ENCODE data around the gene STUB1.

STUB1 gene

DNA sequence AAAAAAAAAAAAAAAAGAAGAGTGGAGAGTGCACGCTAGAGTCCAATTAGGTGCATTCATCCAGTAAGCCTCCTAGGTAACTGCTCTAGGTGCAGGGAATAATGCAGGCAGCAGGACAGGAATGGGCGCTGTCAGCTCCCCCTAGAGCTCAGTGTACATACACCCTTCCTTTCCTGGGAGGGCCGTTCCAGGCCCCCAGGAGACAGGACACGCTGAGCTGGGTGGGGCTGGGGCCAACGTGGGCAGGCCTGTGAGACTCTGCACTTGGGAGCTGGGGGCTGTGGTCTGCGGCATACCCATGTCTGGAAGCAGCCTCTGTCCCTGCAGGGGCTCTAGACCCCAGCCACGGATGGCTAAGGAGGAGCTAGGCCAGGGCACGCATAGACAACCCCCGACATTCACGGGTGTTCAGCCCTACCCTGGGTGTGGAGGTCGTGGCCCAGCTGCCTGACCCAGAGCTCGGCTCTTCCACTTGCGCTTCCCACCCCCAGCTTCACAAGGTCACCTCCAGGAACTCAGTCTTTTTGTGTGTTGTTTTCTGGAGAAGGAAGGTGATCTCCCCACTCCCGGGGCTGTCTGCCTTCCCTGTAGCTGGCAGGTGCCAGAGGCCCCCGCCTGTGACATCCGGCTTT is 39.7 kb downstream of the STUB1 start:
- TF ChIP-seq YY1 (IDR thresholded peaks at IDR 0.05; ENCODE audit: low read depth), result no peak
- no peak for TF ChIP-seq CREB1 (IDR thresholded peaks at IDR 0.05; ENCODE audit: low read depth)
- no peak for TF ChIP-seq CEBPB (IDR thresholded peaks at IDR 0.05)
- TF ChIP-seq EGR1 (IDR thresholded peaks at IDR 0.05), result no peak
- no peak for TF ChIP-seq EP300 (IDR thresholded peaks at IDR 0.05; ENCODE audit: borderline replicate concordance)
- TF ChIP-seq FOXM1 (IDR thresholded peaks at IDR 0.05; ENCODE audit: borderline replicate concordance, low read depth), result no peak
- no peak; the same call in none of the 2 replicates for TF ChIP-seq RAD21 (IDR thresholded peaks at IDR 0.05; ENCODE audit: low read depth)
- TF ChIP-seq, protein P1, sequence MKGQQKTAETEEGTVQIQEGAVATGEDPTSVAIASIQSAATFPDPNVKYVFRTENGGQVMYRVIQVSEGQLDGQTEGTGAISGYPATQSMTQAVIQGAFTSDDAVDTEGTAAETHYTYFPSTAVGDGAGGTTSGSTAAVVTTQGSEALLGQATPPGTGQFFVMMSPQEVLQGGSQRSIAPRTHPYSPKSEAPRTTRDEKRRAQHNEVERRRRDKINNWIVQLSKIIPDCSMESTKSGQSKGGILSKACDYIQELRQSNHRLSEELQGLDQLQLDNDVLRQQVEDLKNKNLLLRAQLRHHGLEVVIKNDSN (IDR thresholded peaks at IDR 0.05), result no peak
- TF ChIP-seq, protein P2, sequence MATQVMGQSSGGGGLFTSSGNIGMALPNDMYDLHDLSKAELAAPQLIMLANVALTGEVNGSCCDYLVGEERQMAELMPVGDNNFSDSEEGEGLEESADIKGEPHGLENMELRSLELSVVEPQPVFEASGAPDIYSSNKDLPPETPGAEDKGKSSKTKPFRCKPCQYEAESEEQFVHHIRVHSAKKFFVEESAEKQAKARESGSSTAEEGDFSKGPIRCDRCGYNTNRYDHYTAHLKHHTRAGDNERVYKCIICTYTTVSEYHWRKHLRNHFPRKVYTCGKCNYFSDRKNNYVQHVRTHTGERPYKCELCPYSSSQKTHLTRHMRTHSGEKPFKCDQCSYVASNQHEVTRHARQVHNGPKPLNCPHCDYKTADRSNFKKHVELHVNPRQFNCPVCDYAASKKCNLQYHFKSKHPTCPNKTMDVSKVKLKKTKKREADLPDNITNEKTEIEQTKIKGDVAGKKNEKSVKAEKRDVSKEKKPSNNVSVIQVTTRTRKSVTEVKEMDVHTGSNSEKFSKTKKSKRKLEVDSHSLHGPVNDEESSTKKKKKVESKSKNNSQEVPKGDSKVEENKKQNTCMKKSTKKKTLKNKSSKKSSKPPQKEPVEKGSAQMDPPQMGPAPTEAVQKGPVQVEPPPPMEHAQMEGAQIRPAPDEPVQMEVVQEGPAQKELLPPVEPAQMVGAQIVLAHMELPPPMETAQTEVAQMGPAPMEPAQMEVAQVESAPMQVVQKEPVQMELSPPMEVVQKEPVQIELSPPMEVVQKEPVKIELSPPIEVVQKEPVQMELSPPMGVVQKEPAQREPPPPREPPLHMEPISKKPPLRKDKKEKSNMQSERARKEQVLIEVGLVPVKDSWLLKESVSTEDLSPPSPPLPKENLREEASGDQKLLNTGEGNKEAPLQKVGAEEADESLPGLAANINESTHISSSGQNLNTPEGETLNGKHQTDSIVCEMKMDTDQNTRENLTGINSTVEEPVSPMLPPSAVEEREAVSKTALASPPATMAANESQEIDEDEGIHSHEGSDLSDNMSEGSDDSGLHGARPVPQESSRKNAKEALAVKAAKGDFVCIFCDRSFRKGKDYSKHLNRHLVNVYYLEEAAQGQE (IDR thresholded peaks at IDR 0.05; ENCODE audit: low read depth), result no peak
- no peak for TF ChIP-seq TEAD4 (IDR thresholded peaks at IDR 0.05)
- TF ChIP-seq, protein P3, sequence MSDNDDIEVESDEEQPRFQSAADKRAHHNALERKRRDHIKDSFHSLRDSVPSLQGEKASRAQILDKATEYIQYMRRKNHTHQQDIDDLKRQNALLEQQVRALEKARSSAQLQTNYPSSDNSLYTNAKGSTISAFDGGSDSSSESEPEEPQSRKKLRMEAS (IDR thresholded peaks at IDR 0.05), result no peak
- TF ChIP-seq TCF12 (IDR thresholded peaks at IDR 0.05; ENCODE audit: low read depth), result no peak
- TF ChIP-seq ZBTB7A (IDR thresholded peaks at IDR 0.05; ENCODE audit: low read depth), result no peak
- TF ChIP-seq TAF1 (IDR thresholded peaks at IDR 0.05; ENCODE audit: low read depth), result no peak

DNA sequence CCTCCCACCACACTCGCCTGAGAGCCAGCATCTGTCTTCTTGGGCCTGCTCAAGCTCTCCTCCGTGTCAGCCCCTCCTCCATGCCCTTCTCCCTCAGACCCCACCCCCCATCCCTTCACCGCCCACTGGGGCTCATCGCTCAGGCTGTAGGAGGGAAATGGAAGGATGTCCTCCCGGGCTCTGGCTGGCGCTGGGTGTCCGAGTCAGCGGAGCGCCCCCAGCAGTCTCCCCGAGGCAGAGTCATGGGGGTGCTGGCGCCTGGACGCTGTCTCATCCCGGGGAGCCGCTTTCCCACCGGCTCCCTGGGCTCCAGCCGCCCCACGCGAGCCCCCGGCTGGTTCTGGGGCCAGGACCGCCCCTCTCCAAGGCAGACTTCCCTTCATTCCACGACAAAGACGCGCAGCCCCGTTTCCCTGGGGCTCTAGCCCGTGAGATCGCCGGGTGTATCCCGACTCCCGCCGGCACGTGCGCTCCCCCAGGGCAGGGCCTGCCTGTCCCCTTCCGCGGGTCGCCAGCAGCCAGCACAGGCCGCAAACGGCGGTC is 40.3 kb downstream of the STUB1 start:
- TF ChIP-seq, protein P3 (IDR thresholded peaks at IDR 0.05), result peak; percentile 36; the same call in 1 of the 2 replicates
- TF ChIP-seq, protein P2 (IDR thresholded peaks at IDR 0.05; ENCODE audit: low read depth), result no peak

DNA sequence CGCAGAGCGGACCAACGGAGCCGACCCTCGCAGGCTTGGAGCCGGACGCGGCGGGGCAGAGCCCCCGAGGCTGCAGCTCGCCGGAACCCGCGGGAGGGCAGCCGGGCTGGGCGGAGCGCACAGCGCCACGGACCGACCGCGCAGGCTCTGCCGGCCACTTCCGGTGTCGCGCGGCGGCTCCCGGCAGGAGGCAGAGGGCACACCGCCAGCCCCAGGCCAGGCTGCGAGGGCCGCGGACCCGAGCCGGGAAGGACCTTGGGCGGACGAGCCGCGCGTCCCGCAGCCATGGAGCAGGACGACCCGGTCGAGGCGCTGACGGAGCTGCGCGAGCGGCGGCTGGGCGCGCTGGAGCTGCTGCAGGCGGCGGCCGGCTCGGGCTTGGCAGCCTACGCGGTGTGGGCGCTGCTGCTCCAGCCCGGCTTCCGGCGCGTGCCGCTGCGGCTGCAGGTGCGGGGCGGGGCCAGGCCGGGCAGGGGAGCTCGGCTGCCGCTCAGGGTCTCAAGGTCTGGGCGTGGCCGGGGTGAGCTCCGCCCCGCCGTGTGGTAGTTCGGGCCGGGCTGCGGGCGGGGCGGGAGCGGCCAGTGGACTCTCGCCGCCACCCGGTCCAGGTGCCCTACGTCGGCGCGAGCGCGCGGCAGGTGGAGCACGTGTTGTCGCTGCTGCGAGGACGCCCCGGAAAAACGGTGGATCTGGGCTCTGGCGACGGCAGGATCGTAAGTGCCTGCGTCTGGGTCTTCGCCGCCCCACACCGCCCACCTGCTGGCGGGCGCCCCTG is 41.0 kb downstream of the STUB1 start, which contains the start of gene ANTKMT:
TSS of gene ANTKMT (plus strand) at position 157 of the 775 bp plus-strand sequence. CDS start at position 286, 129 bp downstream.
- TF ChIP-seq, protein P3 (IDR thresholded peaks at IDR 0.05), result peak; percentile 100
- 0 out of 2 replicates have a peak, but pooled peaks have one; percentile 73 for TF ChIP-seq ZBTB7A (IDR thresholded peaks at IDR 0.05; ENCODE audit: low read depth)
- no peak for TF ChIP-seq CEBPB (IDR thresholded peaks at IDR 0.05)
- 0 out of 2 replicates have a peak, but pooled peaks have one; percentile 26 for TF ChIP-seq TEAD4 (IDR thresholded peaks at IDR 0.05)
- TF ChIP-seq YY1 (IDR thresholded peaks at IDR 0.05; ENCODE audit: low read depth), result 0 out of 2 replicates have a peak, but pooled peaks have one; percentile 10
- peak; percentile 25; the same call in 1 of the 2 replicates for TF ChIP-seq TAF1 (IDR thresholded peaks at IDR 0.05; ENCODE audit: low read depth)
- TF ChIP-seq, protein P1 (IDR thresholded peaks at IDR 0.05), result peak; percentile 49
- TF ChIP-seq NFIC (IDR thresholded peaks at IDR 0.05), result peak; percentile 82; the same call in 1 of the 2 replicates
- TF ChIP-seq FOXM1 (IDR thresholded peaks at IDR 0.05; ENCODE audit: borderline replicate concordance, low read depth), result no peak

DNA sequence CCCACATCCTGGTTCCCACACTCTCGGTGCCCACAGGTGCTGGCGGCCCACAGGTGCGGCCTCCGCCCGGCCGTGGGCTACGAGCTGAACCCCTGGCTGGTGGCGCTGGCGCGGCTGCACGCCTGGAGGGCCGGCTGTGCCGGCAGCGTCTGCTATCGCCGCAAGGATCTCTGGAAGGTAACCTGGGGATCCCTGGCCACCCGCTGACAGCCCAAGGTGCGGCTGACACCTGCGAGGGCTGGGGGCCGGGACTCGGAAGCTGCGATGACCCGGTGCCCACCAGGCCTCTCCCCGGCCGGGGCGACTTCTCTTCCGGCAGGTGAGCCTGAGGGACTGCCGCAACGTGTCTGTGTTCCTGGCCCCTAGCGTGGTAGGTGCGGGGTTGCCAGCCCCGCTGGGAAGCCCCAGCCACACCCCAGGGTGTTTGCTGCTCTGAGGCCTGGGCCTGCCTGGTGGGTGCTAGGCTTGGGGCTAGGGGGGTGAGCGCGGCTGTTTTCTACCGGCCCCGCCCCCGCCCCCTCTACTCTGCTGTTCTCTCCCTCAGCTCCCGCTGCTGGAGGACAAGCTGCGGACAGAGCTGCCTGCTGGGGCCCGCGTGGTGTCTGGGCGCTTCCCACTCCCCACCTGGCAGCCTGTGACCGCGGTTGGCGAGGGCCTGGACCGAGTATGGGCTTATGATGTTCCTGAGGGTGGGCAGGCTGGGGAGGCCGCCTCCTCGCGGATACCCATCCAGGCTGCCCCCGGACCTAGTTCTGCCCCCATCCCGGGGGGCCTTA is 41.7 kb downstream of the STUB1 start:
- no peak for TF ChIP-seq YY1 (IDR thresholded peaks at IDR 0.05; ENCODE audit: low read depth)

Data from Ishikawa (cell line).